Measurements from ENCODE around the gene AP1M1. TPM values are rescaled to one million over a fixed set of nuclear protein-coding genes. Genes with fewer than 3 reads are reported as not detected.
"Not testable (repeated sequence)": the region's sequence is repeated elsewhere in the genome, so short reads cannot be mapped to it uniquely, and the experiment has no call there.

Gene AP1M1
- total and polyA plus RNA-seq, 4 donors, result 31.2 to 85.7 (median 54.2) TPM

DNA sequence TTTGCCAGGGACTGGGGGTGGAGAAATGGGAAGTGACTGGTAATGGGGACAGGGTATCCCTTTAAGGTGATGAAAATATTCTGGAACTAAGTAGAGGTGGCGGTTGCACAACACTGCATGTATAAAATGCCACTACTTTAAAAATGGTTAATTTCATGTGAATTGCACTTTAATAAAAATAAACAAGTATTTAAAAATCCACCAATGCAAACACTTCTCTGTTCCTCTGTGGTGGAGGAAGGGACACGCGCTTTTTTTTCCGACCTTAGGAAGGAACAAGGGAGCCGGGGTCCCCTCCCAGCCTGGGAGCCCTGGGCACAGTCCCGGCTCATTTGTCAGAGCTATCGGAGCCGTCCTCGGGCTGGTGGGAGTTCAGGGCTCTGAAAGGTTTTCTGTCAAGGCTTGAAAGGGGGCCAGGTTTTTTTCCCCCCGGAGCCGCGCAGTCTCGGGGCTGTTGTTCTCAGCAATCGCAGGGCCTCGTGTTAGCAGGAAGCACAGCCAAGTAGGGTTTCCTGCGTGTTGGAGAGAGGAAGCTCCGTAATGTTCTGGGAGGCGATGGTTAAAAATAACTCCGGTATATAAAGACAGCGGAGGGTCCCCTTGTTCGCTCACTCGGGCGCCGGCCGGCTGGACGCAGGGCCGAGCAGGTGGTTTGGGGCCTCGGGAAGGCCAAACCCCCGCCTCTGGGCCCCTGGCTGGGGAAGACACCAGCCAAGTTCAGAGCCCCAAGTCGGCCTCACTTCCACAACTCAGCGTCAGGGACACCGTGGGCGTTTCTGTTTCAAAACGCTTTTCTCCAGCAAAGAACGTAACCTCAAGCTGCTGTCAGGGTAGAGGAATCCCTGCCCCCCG, 85.7 kb downstream of the AP1M1 start:
- 1 to 3% methylated on average over 36 of the region's 36 CpGs for WGBS, 2 donors
- Histone ChIP-seq H3K4me1 (ENCODE audit: control insufficient read depth in 5 of 5, insufficient read depth in 5 of 5, low read length in 5 of 5) (peaks cover 7 to 19% (median 10%) of the 10 kb centered on the region in 5 donors), H3K9ac (ENCODE audit: insufficient read depth in 1 of 2, low read length in 2 of 2) (peak overlapping the region; percentile 65 to 68), H3K27me3 (ENCODE audit: control insufficient read depth in 3 of 3, insufficient read depth in 3 of 3, low read length in 2 of 3) (no peaks in the 10 kb centered on the region), H3K9me3 (ENCODE audit: control insufficient read depth in 4 of 4, insufficient read depth in 3 of 4, low read length in 3 of 4) (no peaks in the 10 kb centered on the region), H3K27ac (ENCODE audit: low read depth in 1 of 2, low read length in 1 of 2) (peak overlapping the region; percentile 86 to 95), H3K36me3 (ENCODE audit: control insufficient read depth in 4 of 4, insufficient read depth in 4 of 4, low read length in 4 of 4) (no peaks in the 10 kb centered on the region), H3K4me3 (no peak overlapping the region)
- TF ChIP-seq, protein P1, sequence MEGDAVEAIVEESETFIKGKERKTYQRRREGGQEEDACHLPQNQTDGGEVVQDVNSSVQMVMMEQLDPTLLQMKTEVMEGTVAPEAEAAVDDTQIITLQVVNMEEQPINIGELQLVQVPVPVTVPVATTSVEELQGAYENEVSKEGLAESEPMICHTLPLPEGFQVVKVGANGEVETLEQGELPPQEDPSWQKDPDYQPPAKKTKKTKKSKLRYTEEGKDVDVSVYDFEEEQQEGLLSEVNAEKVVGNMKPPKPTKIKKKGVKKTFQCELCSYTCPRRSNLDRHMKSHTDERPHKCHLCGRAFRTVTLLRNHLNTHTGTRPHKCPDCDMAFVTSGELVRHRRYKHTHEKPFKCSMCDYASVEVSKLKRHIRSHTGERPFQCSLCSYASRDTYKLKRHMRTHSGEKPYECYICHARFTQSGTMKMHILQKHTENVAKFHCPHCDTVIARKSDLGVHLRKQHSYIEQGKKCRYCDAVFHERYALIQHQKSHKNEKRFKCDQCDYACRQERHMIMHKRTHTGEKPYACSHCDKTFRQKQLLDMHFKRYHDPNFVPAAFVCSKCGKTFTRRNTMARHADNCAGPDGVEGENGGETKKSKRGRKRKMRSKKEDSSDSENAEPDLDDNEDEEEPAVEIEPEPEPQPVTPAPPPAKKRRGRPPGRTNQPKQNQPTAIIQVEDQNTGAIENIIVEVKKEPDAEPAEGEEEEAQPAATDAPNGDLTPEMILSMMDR (IDR thresholded peaks at IDR 0.05; ENCODE audit: control extremely low read depth, extremely low read depth), result no peak
- peak; percentile 71 for ATAC-seq (ENCODE audit: insufficient read depth, low FRiP score)
- DNase-seq, result peak; percentile 76 to 92 (median 84)

DNA sequence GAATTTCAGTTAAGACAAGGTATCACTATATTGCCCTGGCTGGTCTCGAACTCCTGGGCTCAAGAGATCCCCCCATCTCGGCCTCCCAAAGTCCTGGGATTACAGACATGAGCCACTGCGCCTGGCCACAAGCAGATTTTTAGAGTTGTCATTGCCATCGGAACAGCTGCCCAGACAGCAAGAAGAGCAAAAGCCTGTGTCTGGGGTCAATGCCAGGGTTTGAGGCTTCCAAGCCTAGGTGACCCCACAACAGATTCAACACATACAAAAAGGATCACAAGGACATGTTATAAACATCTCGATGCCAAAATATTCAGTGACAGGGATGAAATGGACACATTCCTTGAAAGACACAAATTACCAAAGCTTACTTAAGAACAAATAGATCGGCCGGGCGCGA, 86.8 kb downstream of the AP1M1 start:
- ATAC-seq (ENCODE audit: insufficient read depth, low FRiP score) (no peak), DNase-seq (no peak)
- TF ChIP-seq, protein P1 (IDR thresholded peaks at IDR 0.05; ENCODE audit: control extremely low read depth, extremely low read depth), result no peak
- H3K9me3 ChIP-seq (ENCODE audit: control insufficient read depth in 4 of 4, insufficient read depth in 3 of 4, low read length in 3 of 4), result no peaks in the 10 kb centered on the region
- H3K4me3 ChIP-seq, result no peak overlapping the region
- no peaks in the 10 kb centered on the region for H3K36me3 ChIP-seq (ENCODE audit: control insufficient read depth in 4 of 4, insufficient read depth in 4 of 4, low read length in 4 of 4)
- H3K27me3 ChIP-seq (ENCODE audit: control insufficient read depth in 3 of 3, insufficient read depth in 3 of 3, low read length in 2 of 3), result no peaks in the 10 kb centered on the region
- 88 to 90% methylated on average over 9 of the region's 9 CpGs for WGBS, 2 donors
- H3K4me1 ChIP-seq (ENCODE audit: control insufficient read depth in 5 of 5, insufficient read depth in 5 of 5, low read length in 5 of 5), result peaks cover 7 to 19% (median 10%) of the 10 kb centered on the region in 5 donors
- peak overlapping the region in 1 of 2 donors; percentile 65 for H3K9ac ChIP-seq (ENCODE audit: insufficient read depth in 1 of 2, low read length in 2 of 2)
- H3K27ac ChIP-seq (ENCODE audit: low read depth in 1 of 2, low read length in 1 of 2), result peak overlapping the region; percentile 86 to 95

DNA sequence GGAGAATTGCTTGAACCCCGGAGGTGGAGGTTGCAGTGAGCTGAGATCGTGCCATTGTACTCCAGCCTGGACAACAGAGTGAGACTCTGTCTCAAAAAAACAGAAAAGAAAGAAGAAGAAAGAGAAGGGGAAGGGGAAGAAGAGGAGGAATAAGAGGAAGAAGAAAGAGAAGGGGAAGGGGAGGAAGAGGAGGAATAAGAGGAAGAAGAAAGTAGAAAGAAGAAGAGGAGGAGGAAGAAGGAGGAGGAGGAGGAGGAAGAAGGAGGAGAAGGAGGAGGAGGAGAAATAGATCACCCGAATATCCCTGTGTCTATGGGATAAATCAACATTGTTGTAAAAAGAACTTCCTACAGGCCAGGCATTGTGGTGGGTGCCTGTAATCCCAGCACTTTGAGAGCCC, 87.4 kb downstream of the AP1M1 start:
- Histone ChIP-seq H3K4me1 (ENCODE audit: control insufficient read depth in 5 of 5, insufficient read depth in 5 of 5, low read length in 5 of 5) (peaks cover 7 to 19% (median 10%) of the 10 kb centered on the region in 5 donors), H3K27ac (ENCODE audit: low read depth in 1 of 2, low read length in 1 of 2) (peak overlapping the region; percentile 34 to 95)
- WGBS, 2 donors, result 54 to 66% methylated on average over 3 of the region's 3 CpGs
- not testable (repeated sequence) for H3K27me3 ChIP-seq (ENCODE audit: control insufficient read depth in 3 of 3, insufficient read depth in 3 of 3, low read length in 2 of 3); DNase-seq; ATAC-seq (ENCODE audit: insufficient read depth, low FRiP score); H3K4me3 ChIP-seq; H3K36me3 ChIP-seq (ENCODE audit: control insufficient read depth in 4 of 4, insufficient read depth in 4 of 4, low read length in 4 of 4); H3K9ac ChIP-seq (ENCODE audit: insufficient read depth in 1 of 2, low read length in 2 of 2); H3K9me3 ChIP-seq (ENCODE audit: control insufficient read depth in 4 of 4, insufficient read depth in 3 of 4, low read length in 3 of 4)

DNA sequence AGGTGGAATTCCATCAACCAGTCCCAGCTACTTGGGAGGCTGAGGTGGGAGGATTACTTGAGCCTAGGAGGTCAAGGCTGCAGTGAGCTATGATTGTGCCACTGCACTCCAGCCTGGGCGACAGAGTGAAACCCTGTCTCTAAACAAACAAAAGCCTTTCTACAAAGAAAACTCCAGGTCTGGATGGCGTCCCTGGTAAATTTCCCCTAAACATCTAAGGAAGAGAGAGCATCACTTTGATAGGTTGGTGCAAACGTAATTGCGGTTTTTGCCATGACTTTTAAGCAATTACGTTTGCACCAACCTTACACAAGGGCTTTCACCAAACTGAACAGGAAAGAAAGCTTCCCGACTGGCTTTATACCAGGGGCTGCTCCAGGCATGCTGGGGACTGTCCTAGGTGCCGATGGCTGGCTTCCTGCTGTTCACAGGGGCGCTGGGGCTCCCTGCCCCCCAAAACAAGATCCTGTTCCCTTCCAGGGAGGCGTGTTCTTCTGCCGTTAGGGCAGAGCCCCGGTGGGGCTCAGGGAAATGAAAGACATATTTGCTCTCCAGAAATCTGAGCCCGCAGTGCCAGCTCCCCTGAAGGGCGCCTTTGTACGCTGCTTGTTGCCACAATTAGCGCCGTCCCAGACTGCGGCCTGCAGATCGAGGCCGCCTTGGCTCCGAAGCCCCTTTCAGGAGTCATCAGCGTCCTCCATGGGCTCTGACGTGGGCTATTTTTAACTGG, 88.2 kb downstream of the AP1M1 start:
- Histone ChIP-seq H3K9me3 (ENCODE audit: control insufficient read depth in 4 of 4, insufficient read depth in 3 of 4, low read length in 3 of 4) (no peaks in the 10 kb centered on the region), H3K36me3 (ENCODE audit: control insufficient read depth in 4 of 4, insufficient read depth in 4 of 4, low read length in 4 of 4) (no peaks in the 10 kb centered on the region), H3K27ac (ENCODE audit: low read depth in 1 of 2, low read length in 1 of 2) (peak overlapping the region; percentile 34 to 72), H3K4me3 (no peak overlapping the region), H3K4me1 (ENCODE audit: control insufficient read depth in 5 of 5, insufficient read depth in 5 of 5, low read length in 5 of 5) (peaks cover 7 to 19% (median 10%) of the 10 kb centered on the region in 5 donors), H3K27me3 (ENCODE audit: control insufficient read depth in 3 of 3, insufficient read depth in 3 of 3, low read length in 2 of 3) (no peaks in the 10 kb centered on the region), H3K9ac (ENCODE audit: insufficient read depth in 1 of 2, low read length in 2 of 2) (peak overlapping the region in 1 of 2 donors; percentile 53)
- 16 to 18% methylated on average over 22 of the region's 22 CpGs for WGBS, 2 donors
- peak; percentile 44 to 68 (median 51) for DNase-seq
- ATAC-seq (ENCODE audit: insufficient read depth, low FRiP score), result no peak
- TF ChIP-seq, protein P1 (IDR thresholded peaks at IDR 0.05; ENCODE audit: control extremely low read depth, extremely low read depth), result no peak

Measured in lung (tissue), 12 donors.